Esophagus squamous epithelium (tissue), 4 donors: ENCODE data around the gene UFSP1.

Source experiments
- CTCF ChIP-seq, 6 experiments: fragments of 450-650 bp in 4 of 6; fragments of 200-600 bp in 2 of 6; sonication (generic) in 2 of 6; IDR thresholded peaks; one replicate each; pipeline ENCODE4 v1.5.1; 2016 to 2019; ENCODE audit warnings: antibody characterized with exemption in 6 of 6, mild to moderate bottlenecking in 4 of 6, moderate library complexity in 4 of 6
- POLR2A ChIP-seq, 4 donors: fragments of 450-650 bp; IDR thresholded peaks; one replicate each; pipeline ENCODE4 v1.6.1; 2017; ENCODE audit warnings: antibody characterized with exemption in 4 of 4, mild to moderate bottlenecking in 4 of 4, moderate library complexity in 3 of 4

GRCh38 chr7:100865938-100866728 lies 23.4 kb downstream of the UFSP1 start:
- no peak for TF ChIP-seq CTCF (IDR thresholded peaks at IDR 0.05)
- TF ChIP-seq POLR2A (IDR thresholded peaks at IDR 0.05): peak in 1 of 4 donors; percentile 30
